Panc1 (cell line): ENCODE results near the gene TP53AIP1. TPM values are rescaled to one million over a fixed set of nuclear protein-coding genes. Genes with fewer than 3 reads are reported as not detected.

Experiments
- ATAC-seq: fragments of 200-7000 bp; cut with Tn5 transposase; 2 replicates; pipeline ENCODE4 v1.9.1; 2020; ENCODE audit warnings: mild to moderate bottlenecking, moderate library complexity
- BruUV-seq: library from RNA; stranded (reverse); fragments of 400-500 nt; replicated peaks from 2 replicates; lab custom pipeline; 2021; lab: Mats Ljungman, UMichigan
- CTCF ChIA-PET: fragments of 300-600 bp; sonication (Branson Sonifier 250); formaldehyde crosslinking; loops from one replicate; lab custom pipeline; 2022; ENCODE audit warnings: antibody characterized with exemption; lab: Charles Lee
- POLR2A ChIA-PET: fragments of 300-600 bp; sonication (Branson Sonifier 250); formaldehyde crosslinking; loops from one replicate; lab custom pipeline; 2022; ENCODE audit warnings: antibody characterized with exemption; lab: Charles Lee
- DNase-seq: peaks from one replicate; pipeline ENCODE4 v3.0.0-alpha.2; 2010; ENCODE audit warnings: low read depth, low spot score
- H3K27ac ChIP-seq: 2 replicates; pipeline ENCODE4 v1.5.1; 2011; ENCODE audit warnings: mild to moderate bottlenecking, low read length, inconsistent platforms
- H3K27me3 ChIP-seq: fragments of 200-500 bp; sonication (Bioruptor generic); 2 replicates; pipeline ENCODE4 v1.6.0; 2014; ENCODE audit warnings: low read length, inconsistent platforms; ENCODE audit not compliant: control insufficient read depth, insufficient read depth
- H3K36me3 ChIP-seq: fragments of 200-500 bp; sonication (Bioruptor generic); 2 replicates; pipeline ENCODE4 v1.5.1; 2014; ENCODE audit warnings: inconsistent platforms, mild to moderate bottlenecking, low read length, moderate library complexity; ENCODE audit not compliant: control insufficient read depth, insufficient read depth
- H3K4me1 ChIP-seq: 2 replicates; pipeline ENCODE4 v1.5.1; 2011; ENCODE audit warnings: inconsistent platforms, mild to moderate bottlenecking, low read length, moderate library complexity; ENCODE audit not compliant: control insufficient read depth, insufficient read depth
- H3K4me3 ChIP-seq, 2 experiments: 2 replicates each; pipeline ENCODE4 v1.5.1; 2011 to 2012; ENCODE audit warnings: low read depth in 2 of 2, low read length in 2 of 2, mild to moderate bottlenecking in 2 of 2, inconsistent platforms in 1 of 2, moderate library complexity in 1 of 2
- H3K9me3 ChIP-seq: fragments of 200-500 bp; sonication (Bioruptor generic); 2 replicates; pipeline ENCODE4 v1.5.1; 2014; ENCODE audit warnings: low read depth, mild to moderate bottlenecking, inconsistent platforms, low read length, moderate library complexity; ENCODE audit not compliant: control insufficient read depth, insufficient read depth
- CTCF ChIP-seq: fragments of 450-650 bp; IDR thresholded peaks from 2 replicates; pipeline ENCODE4 v1.5.1; 2017; ENCODE audit warnings: mild to moderate bottlenecking
- POLR2AphosphoS5 ChIP-seq: IDR thresholded peaks from 2 replicates; pipeline ENCODE4 v1.6.1; 2012; ENCODE audit warnings: mild to moderate bottlenecking, low read depth, low read length, moderate library complexity
- REST ChIP-seq, 2 experiments: IDR thresholded peaks; 2 replicates each; pipeline ENCODE4 v1.6.1; 2011 to 2012; ENCODE audit warnings: low read depth in 2 of 2, control low read depth in 1 of 2, low read length in 1 of 2, mild to moderate bottlenecking in 1 of 2, moderate library complexity in 1 of 2; ENCODE audit not compliant: insufficient read depth in 1 of 2
- SIN3A ChIP-seq: IDR thresholded peaks from 2 replicates; pipeline ENCODE4 v1.6.1; 2012; ENCODE audit warnings: low read depth, mild to moderate bottlenecking, low read length, moderate library complexity, borderline replicate concordance; ENCODE audit not compliant: insufficient read depth
- TCF7L2 ChIP-seq: IDR thresholded peaks from 2 replicates; pipeline ENCODE4 v1.6.1; 2011; ENCODE audit warnings: mild to moderate bottlenecking, low read depth, low read length, inconsistent platforms
- in situ Hi-C: cut with HindIII; loops from 2 replicates; pipeline ENCODE4 v1.10.0; 2016; ENCODE audit warnings: low sequenced_read_pairs, low pct_unique_long_range_greater_than_20kb
- intact Hi-C: fragments of 100-400 bp; cut with micrococcal nuclease; formaldehyde crosslinking; loops from one replicate; pipeline ENCODE4 v1.10.0; 2022; ENCODE audit not compliant: unreplicated experiment
- total RNA-seq: library from RNA; stranded (reverse); gene quantifications from one replicate; pipeline ENCODE4 v1.2.1, GENCODE V29; 2021; ENCODE audit not compliant: unreplicated experiment

TP53AIP1 gene
- total RNA-seq, 1 experiment from 2014 or later, result 0.08 TPM

GRCh38 chr11:128937480-128937879, 5.2 kb downstream of the TP53AIP1 start:
- DNase-seq (no peak), ATAC-seq (no peak)
- CTCF ChIA-PET, result interaction anchor here (0.6 to 1.9 kb wide), 2 partner anchors 20 to 32 kb away, joined by 3 to 4 read pairs; no protein-coding TSS in a partner anchor
- H3K27ac ChIP-seq, result no peak overlapping the region
- no peaks in the 10 kb centered on the region for H3K36me3 ChIP-seq
- POLR2A ChIA-PET, result no interaction called here
- in situ Hi-C loops (no loop called here), intact Hi-C loops (no loop called here)
- TF ChIP-seq REST (IDR thresholded peaks at IDR 0.05; ENCODE audit: insufficient read depth in 1 of 2, low read depth in 2 of 2, low read length in 1 of 2), result no peak
- TF ChIP-seq POLR2AphosphoS5, result no peak
- TF ChIP-seq SIN3A, result no peak
- TF ChIP-seq CTCF, result no peak
- TF ChIP-seq TCF7L2, result no peak
- BruUV-seq, result no TSS peak
- H3K4me3 ChIP-seq, result no peak overlapping the region
- no peaks in the 10 kb centered on the region for H3K27me3 ChIP-seq
- H3K9me3 ChIP-seq, result no peaks in the 10 kb centered on the region
- H3K4me1 ChIP-seq, result no peaks in the 10 kb centered on the region

- in situ Hi-C loops (no loop called here), intact Hi-C loops (no loop called here)
- CTCF ChIA-PET, result interaction anchor here (1.9 kb wide), 1 partner anchor 20 kb away, joined by 4 read pairs; no protein-coding TSS in a partner anchor
- no peak for DNase-seq
- Histone ChIP-seq H3K27me3 (no peaks in the 10 kb centered on the region), H3K27ac (no peak overlapping the region), H3K4me3 (no peak overlapping the region), H3K9me3 (no peaks in the 10 kb centered on the region), H3K36me3 (no peaks in the 10 kb centered on the region), H3K4me1 (no peaks in the 10 kb centered on the region)
- ATAC-seq, result no peak
- POLR2A ChIA-PET, result no interaction called here
- BruUV-seq, result no TSS peak
- TF ChIP-seq CTCF (no peak), TCF7L2 (no peak), REST (IDR thresholded peaks at IDR 0.05; ENCODE audit: insufficient read depth in 1 of 2, low read depth in 2 of 2, low read length in 1 of 2) (no peak), POLR2AphosphoS5 (no peak), SIN3A (no peak)
Measured at GRCh38 chr11:128936606-128937251, 5.9 kb downstream of the TP53AIP1 start.
